Measurements from ENCODE around the gene TTC9B.

Gene TTC9B

GRCh38 chr19:40247178-40247577, 29.0 kb upstream of the TTC9B start:
- DNase-seq = no peak

GRCh38 chr19:40246292-40247073, 28.3 kb upstream of the TTC9B start:
- no peak for DNase-seq

GRCh38 chr19:40245506-40246128, 27.4 kb upstream of the TTC9B start:
- DNase-seq = no peak

GRCh38 chr19:40244579-40245317, 26.6 kb upstream of the TTC9B start:
- no peak for DNase-seq

DNA sequence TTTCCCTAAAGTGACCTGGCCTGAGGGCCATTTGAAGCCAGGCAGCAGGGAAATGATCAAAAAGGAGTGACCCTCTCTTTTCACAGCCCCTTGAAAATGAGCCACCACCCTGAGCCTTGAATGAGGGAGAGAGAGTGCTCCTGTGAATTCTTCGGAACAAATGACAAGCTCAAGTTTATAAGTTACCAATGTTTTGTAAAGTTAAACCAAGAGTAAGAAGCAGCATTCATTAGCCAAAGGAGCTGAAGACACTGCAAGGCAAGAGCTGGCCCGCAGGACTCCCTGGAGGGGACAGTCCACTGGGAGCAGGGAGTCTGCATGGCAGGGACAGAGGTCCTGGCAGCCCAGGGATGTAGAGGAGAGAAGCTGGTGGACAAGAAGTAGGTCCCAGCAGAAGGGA, 25.0 kb upstream of the TTC9B start:
- DNase-seq = no peak

- DNase-seq = no peak
Measured at GRCh38 chr19:40242480-40242879, 24.3 kb upstream of the TTC9B start.

DNA sequence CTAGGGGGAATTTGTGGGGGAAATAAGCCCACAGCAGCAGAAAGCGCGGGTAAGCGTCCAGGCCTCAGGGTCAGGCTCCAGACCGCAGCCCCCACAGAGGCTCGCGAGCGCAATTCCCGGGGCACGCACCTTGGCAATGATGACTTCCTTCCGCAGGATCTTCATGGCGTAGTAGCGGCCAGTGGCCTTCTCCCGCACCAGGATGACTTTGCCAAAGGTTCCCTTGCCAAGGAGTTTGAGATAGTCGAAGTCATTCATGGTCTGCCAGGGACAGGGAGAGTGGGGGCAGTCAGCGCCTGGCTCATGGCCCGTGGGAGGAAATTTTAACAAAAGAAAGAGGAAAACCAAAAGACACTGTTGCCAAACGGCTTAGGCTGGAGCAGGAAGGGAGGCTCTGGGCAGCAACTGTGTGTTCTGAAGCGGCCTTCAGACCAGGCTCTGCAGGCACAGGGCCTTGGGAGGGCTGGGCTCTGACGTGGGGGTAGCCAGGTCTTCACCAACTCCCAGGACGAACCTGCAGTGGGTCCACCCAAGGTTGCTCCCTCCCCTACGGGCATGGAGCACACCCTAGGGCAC, 23.7 kb upstream of the TTC9B start:
- no peak for DNase-seq

DNA sequence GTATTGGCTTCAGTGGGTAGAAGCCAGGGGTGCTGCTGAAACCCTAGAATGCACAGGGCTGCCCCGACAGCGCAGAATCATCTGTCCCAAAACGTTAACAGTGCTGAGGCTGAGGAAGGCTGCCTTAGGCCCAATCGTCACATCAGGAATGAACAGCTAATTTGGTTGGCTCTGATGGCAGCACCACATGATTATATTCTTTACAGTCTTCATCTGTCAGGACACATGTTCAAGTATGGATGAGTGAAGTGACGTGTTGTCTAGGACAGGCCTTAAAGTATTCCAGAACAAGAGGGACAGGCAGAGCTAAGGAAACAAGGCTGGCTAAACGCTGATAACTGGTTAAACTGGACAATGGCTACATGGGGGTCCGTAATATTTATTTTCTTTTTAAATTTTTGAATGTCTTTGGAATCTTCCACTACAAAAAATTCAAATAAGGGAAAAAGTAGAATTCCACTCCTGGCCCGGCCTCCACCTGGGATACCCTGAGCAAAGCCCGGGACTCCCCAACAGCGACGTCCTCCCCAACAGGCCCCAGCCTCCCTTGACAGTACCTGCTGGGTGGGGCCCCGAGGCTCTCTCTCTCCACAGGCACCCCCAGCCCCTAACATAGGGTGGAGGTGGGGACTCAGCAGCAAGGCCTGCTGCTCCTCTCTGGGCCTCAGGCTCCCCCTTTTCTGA, 23.1 kb upstream of the TTC9B start:
- no peak for DNase-seq

GRCh38 chr19:40240332-40240731, 22.1 kb upstream of the TTC9B start:
- DNase-seq = no peak

DNA sequence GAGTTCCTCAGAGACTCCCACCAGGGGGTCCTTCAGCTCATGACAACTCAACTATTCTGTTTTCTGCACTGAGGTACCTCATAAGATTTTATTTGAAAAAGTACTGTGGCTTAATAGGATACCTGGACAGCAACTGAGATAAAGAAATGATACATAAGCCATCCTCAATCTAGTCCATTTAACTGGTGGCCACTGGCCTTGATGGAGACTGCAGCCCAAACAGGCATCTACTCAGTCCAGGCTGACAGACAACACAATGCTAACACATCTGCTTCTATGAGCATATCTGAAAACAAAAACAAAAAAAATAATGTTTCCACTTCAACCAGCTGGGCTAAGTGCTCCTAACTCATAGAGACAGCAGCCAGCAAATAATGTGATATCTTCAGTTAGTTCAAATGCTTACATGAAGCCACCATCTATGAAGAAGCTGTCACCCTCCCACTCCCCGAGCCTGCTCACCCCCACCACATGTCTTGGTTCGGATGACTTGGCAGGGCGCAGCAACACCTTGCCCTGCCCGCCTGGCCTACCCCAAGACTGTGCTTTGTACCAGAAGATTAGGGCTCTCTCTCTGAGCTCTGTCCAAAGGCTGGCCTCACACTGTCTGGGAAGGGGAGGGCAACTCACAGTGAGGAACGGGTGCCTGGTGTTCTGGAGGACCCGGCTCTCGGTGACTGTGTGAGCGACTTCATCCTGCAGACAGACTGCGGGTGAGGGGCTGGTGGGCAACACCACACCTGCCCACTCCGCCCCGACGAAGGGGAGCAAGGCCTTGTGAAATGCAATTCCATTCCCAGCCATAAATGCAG, 21.4 kb upstream of the TTC9B start:
- no peak for DNase-seq

DNA sequence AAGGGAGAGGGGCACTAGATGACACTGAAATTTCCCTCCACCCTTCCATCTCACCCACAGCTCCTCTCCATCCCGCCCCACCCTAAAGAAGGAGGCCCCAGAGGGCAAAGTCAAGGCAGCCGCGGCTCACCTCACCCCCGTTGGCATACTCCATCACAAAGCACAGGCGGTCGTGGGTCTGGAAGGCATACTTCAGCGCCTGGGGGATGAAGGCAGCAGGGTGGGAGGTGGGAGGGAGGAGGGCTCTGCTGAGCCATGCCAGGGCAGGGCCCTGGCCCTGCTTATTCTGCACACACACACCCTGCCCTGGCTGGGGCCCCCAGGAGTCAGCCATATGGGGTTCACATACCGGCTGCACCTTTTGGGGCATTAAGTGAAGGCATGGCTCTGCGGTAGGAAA, 20.6 kb upstream of the TTC9B start:
- DNase-seq = no peak

DNA sequence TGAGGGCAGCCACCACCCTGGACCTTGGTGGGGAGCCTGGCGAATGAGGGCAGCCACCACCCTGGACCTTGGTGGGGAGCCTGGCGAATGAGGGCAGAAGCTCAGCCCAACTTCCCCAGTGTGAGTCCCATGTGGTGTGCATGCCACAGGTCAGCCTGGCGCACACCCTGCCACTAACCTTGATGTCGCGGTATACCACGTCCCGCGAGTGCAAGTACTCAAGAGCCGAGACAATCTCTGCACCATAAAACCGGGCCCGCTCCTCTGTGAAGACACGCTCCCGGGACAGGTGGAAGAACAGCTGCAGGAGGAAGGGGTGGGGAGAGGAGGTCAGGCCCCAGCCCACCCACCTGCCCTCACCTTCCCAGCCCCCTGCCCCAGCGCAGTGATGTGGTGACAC, 19.6 kb upstream of the TTC9B start:
- DNase-seq = no peak

- no peak for DNase-seq
Measured at GRCh38 chr19:40236366-40236765, 18.2 kb upstream of the TTC9B start.

GRCh38 chr19:40236026-40236355, 17.8 kb upstream of the TTC9B start:
- no peak for DNase-seq

- no peak for DNase-seq
Measured at GRCh38 chr19:40235238-40236025, 17.2 kb upstream of the TTC9B start.

- DNase-seq = no peak
Measured at GRCh38 chr19:40234429-40235237, 16.4 kb upstream of the TTC9B start.

- DNase-seq = no peak
Measured at GRCh38 chr19:40233811-40234389, 15.7 kb upstream of the TTC9B start.

GRCh38 chr19:40232949-40233810, 15.0 kb upstream of the TTC9B start:
- no peak for DNase-seq

GRCh38 chr19:40232479-40232878, 14.3 kb upstream of the TTC9B start:
- no peak for DNase-seq

Measured in KG1 (cell line).